Prostate gland (tissue), 2 donors: ENCODE data around the gene MEX3D. TPM values are rescaled to one million over a fixed set of nuclear protein-coding genes. Genes with fewer than 3 reads are reported as not detected.

Source experiments
- DNase-seq: peaks from one replicate; pipeline ENCODE4 v3.0.0-alpha.2; 2019; ENCODE audit warnings: low spot score
- H3K27ac ChIP-seq, 2 donors: fragments of 200-600 bp; sonication (generic); 2 replicates each; pipeline ENCODE4 v1.5.1; 2017 to 2019
- H3K27me3 ChIP-seq: fragments of 200-600 bp; sonication (generic); replicated peaks from 2 replicates; pipeline ENCODE4 v1.5.1; 2019; ENCODE audit not compliant: insufficient read depth
- H3K36me3 ChIP-seq, 2 donors: fragments of 200-600 bp; sonication (generic); 1 replicate in 1 of 2; 2 replicates in 1 of 2; pipeline versions ENCODE4 v1.5.1 to v1.8.1; 2017 to 2019
- H3K4me1 ChIP-seq: fragments of 200-600 bp; sonication (generic); replicated peaks from 2 replicates; pipeline ENCODE4 v1.5.1; 2019
- H3K4me3 ChIP-seq, 2 donors: fragments of 200-600 bp; sonication (generic); 2 replicates each; pipeline ENCODE4 v1.5.1; 2017 to 2019
- H3K9me3 ChIP-seq: fragments of 200-600 bp; sonication (generic); 2 replicates; pipeline ENCODE4 v1.5.1; 2017
- POLR2A ChIP-seq: fragments of 450-650 bp; IDR thresholded peaks from one replicate; pipeline ENCODE4 v1.6.1; 2016; ENCODE audit warnings: antibody characterized with exemption, mild to moderate bottlenecking
- POLR2AphosphoS5 ChIP-seq: sonication (generic); formaldehyde crosslinking; IDR thresholded peaks from one replicate; pipeline ENCODE4 v1.6.1; 2017; ENCODE audit warnings: antibody characterized with exemption
- WGBS: methylation state at CpG from one replicate; pipeline ENCODE4 v1.1.5; 2018; 5-methylcytosine and 5-hydroxymethylcytosine counted together
- intact Hi-C: fragments of 100-400 bp; cut with DNase I; formaldehyde crosslinking; loops from one replicate; pipeline ENCODE4 v1.14.2; 2022
- total RNA-seq, 2 donors: library from RNA; depleted of rRNA; stranded (reverse); fragments of >200 nt; gene quantifications; one replicate each; pipeline ENCODE4 v1.1.0, GENCODE V29; 2016
- TF ChIP-seq, protein P1 (sequence below), 4 experiments: fragments of 200-600 bp in 2 of 4; fragments of 450-650 bp in 2 of 4; sonication (generic) in 2 of 4; IDR thresholded peaks; 1 replicate in 3 of 4; 2 replicates in 1 of 4; pipeline ENCODE4 v1.5.1; 2016 to 2019; ENCODE audit warnings: antibody characterized with exemption in 4 of 4, mild to moderate bottlenecking in 2 of 4, moderate library complexity in 2 of 4

MEX3D gene
- total RNA-seq, 2 donors from 2014 or later = 60.6 to 87.0 TPM

DNA sequence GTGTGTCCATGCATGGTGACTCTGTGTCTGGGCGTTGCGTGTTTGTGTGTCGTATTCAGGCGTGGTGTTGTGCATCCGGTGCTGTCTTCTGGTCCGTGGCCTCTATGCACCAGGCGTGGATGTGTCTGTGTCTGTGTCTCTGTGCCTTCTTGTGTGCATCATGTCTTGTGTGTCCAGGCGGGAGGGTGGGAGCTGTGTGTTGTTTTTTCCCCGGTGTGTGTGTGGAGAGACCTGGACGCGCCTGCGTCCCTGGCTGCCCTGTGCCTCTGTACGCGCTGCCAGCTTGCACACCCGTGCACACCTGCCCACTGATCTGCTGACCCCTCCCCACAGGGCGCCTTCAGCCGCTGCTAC is 43.2 kb downstream of the MEX3D start:
- WGBS = 68% methylated on average over 17 of the region's 17 CpGs

DNA sequence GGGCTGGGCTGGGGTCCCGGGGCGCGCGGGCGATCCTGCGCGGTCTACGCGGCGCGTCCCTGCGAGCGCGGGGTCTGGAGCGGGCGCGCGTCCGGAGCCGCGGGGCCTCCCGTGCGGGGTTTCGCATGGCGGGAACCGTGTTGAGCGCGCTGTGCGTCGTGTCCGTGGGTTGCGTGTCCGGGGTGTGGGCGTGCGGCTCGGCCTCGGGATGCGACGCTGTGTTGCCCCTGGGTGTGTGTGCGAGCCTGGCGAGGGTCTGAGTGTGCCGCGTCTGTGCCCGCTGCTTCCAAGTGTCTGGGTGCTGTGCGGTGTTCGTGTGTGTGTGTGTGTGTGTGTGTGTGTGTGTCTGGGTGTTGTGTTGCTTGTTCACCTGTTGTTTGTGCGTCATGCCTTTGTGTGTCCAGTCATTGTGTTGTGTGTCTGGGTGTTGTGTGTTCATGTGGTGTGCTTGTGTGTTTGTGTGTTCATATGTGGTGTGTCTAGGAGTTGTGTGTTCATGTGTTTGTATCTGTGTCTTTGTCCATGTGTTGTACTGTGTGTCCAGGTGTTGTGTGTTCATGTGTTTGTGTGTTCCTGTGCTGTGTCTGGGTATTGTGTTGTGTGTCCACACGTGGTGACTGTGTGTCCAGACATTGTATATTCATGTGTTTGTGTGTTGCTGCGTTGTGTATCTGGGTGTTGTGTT is 43.7 kb downstream of the MEX3D start:
- Histone ChIP-seq H3K9me3 (no peaks in the 10 kb centered on the region), H3K36me3 (no peaks in the 10 kb centered on the region), H3K27ac (no peak overlapping the region), H3K4me3 (peak overlapping the region; percentile 16 to 27), H3K27me3 (peaks cover 10% of the 10 kb centered on the region), H3K4me1 (no peaks in the 10 kb centered on the region)
- TF ChIP-seq POLR2A (no peak), POLR2AphosphoS5 (no peak)
- TF ChIP-seq, protein P1, sequence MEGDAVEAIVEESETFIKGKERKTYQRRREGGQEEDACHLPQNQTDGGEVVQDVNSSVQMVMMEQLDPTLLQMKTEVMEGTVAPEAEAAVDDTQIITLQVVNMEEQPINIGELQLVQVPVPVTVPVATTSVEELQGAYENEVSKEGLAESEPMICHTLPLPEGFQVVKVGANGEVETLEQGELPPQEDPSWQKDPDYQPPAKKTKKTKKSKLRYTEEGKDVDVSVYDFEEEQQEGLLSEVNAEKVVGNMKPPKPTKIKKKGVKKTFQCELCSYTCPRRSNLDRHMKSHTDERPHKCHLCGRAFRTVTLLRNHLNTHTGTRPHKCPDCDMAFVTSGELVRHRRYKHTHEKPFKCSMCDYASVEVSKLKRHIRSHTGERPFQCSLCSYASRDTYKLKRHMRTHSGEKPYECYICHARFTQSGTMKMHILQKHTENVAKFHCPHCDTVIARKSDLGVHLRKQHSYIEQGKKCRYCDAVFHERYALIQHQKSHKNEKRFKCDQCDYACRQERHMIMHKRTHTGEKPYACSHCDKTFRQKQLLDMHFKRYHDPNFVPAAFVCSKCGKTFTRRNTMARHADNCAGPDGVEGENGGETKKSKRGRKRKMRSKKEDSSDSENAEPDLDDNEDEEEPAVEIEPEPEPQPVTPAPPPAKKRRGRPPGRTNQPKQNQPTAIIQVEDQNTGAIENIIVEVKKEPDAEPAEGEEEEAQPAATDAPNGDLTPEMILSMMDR (IDR thresholded peaks at IDR 0.05) = no peak
- 24% methylated on average over 16 of the region's 49 CpGs for WGBS
- no peak for DNase-seq
- intact Hi-C loops = no loop called here

More for the DNA sequence above, 43.2 kb downstream of the MEX3D start:
- no peaks in the 10 kb centered on the region for H3K4me1 ChIP-seq
- H3K9me3 ChIP-seq = no peaks in the 10 kb centered on the region
- no peaks in the 10 kb centered on the region for H3K36me3 ChIP-seq
- no peak for TF ChIP-seq POLR2AphosphoS5
- TF ChIP-seq, protein P1 (IDR thresholded peaks at IDR 0.05) = no peak
- no peak for TF ChIP-seq POLR2A
- no peak overlapping the region for H3K27ac ChIP-seq
- intact Hi-C loops = no loop called here
- DNase-seq = no peak
- peaks cover 10% of the 10 kb centered on the region for H3K27me3 ChIP-seq
- H3K4me3 ChIP-seq = no peak overlapping the region

DNA sequence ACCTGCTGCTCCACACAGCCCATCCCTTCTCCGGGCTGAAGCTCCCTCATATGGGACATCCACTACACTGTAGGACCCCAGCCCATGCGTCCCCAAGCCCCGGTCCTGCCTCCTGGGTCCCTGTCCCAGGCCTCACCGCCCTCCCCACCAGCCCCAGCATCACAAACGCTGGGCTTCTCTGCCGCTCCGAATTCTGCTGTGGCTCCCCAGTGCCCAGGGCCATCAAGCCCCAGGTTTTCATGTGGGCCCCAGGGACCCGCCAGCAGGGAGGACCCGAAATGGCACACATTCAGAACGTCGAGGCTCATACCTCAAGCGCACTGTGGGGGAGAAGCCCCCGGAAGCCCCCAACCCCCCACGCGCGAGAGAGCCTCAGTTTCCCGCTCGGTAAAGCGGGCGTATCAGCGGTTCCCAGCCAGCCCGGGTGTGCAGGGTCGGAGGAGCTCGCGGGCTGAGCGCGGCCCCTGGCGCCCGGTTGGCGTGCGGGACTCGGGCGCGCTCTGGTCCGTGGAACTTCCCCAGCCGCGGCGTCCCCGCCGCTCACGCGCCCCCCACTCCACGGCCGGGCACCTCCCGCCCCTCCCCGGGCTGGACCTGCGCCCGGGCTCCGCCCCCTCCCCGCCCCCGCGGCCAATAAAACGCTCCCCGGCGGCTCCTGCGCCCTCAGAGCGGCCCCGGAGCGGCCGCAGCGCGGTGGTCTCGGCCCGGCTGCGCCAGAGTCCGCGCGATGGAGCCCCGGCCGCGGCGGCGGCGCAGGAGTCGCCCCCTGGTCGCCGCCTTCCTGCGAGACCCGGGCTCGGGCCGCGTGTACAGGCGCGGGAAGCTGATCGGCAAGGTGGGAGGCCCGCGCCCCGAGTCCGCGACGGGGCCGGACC is 44.5 kb downstream of the MEX3D start, which contains the start of gene PLK5:
TSS of gene PLK5 (plus strand) at position 666 of the 875 bp plus-strand sequence. CDS start 2,920 bp downstream, outside the sequence.
- TF ChIP-seq, protein P1 (IDR thresholded peaks at IDR 0.05) = peak in 1 of 4 experiments; percentile 13
- no peak for TF ChIP-seq POLR2AphosphoS5
- 32% methylated on average over 13 of the region's 92 CpGs for WGBS
- intact Hi-C loops = no loop called here
- H3K4me3 ChIP-seq = peak within 1 kb of the TSS; percentile 16 to 27
- H3K27me3 ChIP-seq = peaks cover 8% of the 10 kb centered on the region
- H3K27ac ChIP-seq = no peak within 1 kb of the TSS
- no peaks in the 10 kb centered on the region for H3K36me3 ChIP-seq
- H3K4me1 ChIP-seq = no peaks in the 10 kb centered on the region
- H3K9me3 ChIP-seq = no peaks in the 10 kb centered on the region
- DNase-seq = no peak

DNA sequence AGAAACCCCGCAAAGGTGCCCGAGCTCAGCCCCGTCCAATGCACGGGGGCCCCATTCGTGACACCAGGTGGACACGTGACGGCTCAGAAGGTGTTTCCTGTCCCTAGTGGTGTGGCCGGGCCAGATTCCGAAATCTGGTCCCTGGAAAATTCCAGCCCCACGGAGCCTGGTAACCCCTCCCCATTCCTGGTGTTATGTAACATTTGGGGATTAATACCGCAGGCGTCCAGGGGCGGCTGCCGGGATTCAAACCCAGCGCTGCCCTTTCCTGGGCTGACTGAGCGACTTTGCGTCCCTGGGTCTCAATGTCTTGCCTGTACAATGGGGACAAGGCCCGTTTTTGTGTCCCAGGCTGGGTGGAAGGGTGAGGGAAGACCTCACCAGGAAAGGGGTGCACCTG is 45.3 kb downstream of the MEX3D start:
- no peak overlapping the region for H3K27ac ChIP-seq

More for the DNA sequence above, 45.3 kb downstream of the MEX3D start:
- intact Hi-C loops = no loop called here
- no peaks in the 10 kb centered on the region for H3K4me1 ChIP-seq
- TF ChIP-seq, protein P1 (IDR thresholded peaks at IDR 0.05) = no peak
- TF ChIP-seq POLR2A (no peak), POLR2AphosphoS5 (no peak)
- 76% methylated on average over 18 of the region's 18 CpGs for WGBS
- no peaks in the 10 kb centered on the region for H3K9me3 ChIP-seq
- DNase-seq = no peak
- peaks cover 3% of the 10 kb centered on the region for H3K27me3 ChIP-seq
- no peaks in the 10 kb centered on the region for H3K36me3 ChIP-seq
- no peak overlapping the region for H3K4me3 ChIP-seq
